Endodermal cell (in vitro differentiated cells): ENCODE data around the gene HNF1B. TPM values are rescaled to one million over a fixed set of nuclear protein-coding genes. Genes with fewer than 3 reads are reported as not detected.

Experiments
- DNase-seq: peaks from one replicate; pipeline ENCODE4 v3.0.0-alpha.2; 2017
- H3K27ac ChIP-seq: 2 replicates; pipeline ENCODE4 v1.5.1; 2013; ENCODE audit warnings: mild to moderate bottlenecking, low read depth, low read length, moderate library complexity
- H3K27me3 ChIP-seq: 2 replicates; pipeline ENCODE4 v1.6.1; 2013; ENCODE audit warnings: mild to moderate bottlenecking, low read length, moderate library complexity; ENCODE audit not compliant: insufficient read depth, control insufficient read depth, poor library complexity, severe bottlenecking
- H3K36me3 ChIP-seq: 2 replicates; pipeline ENCODE4 v1.7.0; 2013; ENCODE audit warnings: mild to moderate bottlenecking, low read length, moderate library complexity; ENCODE audit not compliant: control insufficient read depth, insufficient read depth
- H3K4me1 ChIP-seq: one replicate; pipeline ENCODE4 v1.7.0; 2013; ENCODE audit warnings: low read length; ENCODE audit not compliant: control insufficient read depth, insufficient read depth
- H3K4me3 ChIP-seq: 2 replicates; pipeline ENCODE4 v1.5.1; 2013; ENCODE audit warnings: mild to moderate bottlenecking, low read length, moderate library complexity
- H3K9ac ChIP-seq: 2 replicates; pipeline ENCODE4 v1.6.1; 2013; ENCODE audit warnings: mild to moderate bottlenecking, low read length, moderate library complexity; ENCODE audit not compliant: poor library complexity, severe bottlenecking; ENCODE audit errors: extremely low read depth
- H3K9me3 ChIP-seq: 2 replicates; pipeline ENCODE4 v1.6.1; 2013; ENCODE audit warnings: mild to moderate bottlenecking, low read length, moderate library complexity; ENCODE audit not compliant: control insufficient read depth
- H3K27ac Mint-ChIP-seq: 2 replicates; pipeline ENCODE4 v1.8.0; 2020; ENCODE audit warnings: mixed read lengths
- H3K27me3 Mint-ChIP-seq: 2 replicates; pipeline ENCODE4 v1.8.0; 2021; ENCODE audit warnings: mild to moderate bottlenecking, mixed read lengths; ENCODE audit not compliant: insufficient read depth
- H3K36me3 Mint-ChIP-seq: 2 replicates; pipeline ENCODE4 v1.8.0; 2020; ENCODE audit warnings: low read depth, mixed read lengths
- H3K4me1 Mint-ChIP-seq: 2 replicates; pipeline ENCODE4 v1.8.0; 2020; ENCODE audit warnings: mixed read lengths
- H3K4me3 Mint-ChIP-seq: 2 replicates; pipeline ENCODE4 v1.8.0; 2020; ENCODE audit warnings: mild to moderate bottlenecking, moderate library complexity, mixed read lengths
- H3K9me3 Mint-ChIP-seq: 2 replicates; pipeline ENCODE4 v1.8.0; 2020; ENCODE audit warnings: mild to moderate bottlenecking, mixed read lengths
- WGBS, 2 experiments: methylation state at CpG; one replicate each; pipeline versions ENCODE4 v1.1.5 to v1.1.7; 2013; ENCODE audit warnings: missing lambda C conversion rate in 2 of 2, mixed read lengths in 1 of 2; ENCODE audit not compliant: insufficient coverage in 1 of 2, insufficient read length in 1 of 2; 5-methylcytosine and 5-hydroxymethylcytosine counted together
- total RNA-seq, 2 donors: library from RNA; stranded (reverse); fragmentation: NEBNext Ultra II Directional in 1 of 2; extraction: Animal tissue kit (Norgen Biotek cat#: 25700) in 1 of 2; gene quantifications; 2 replicates in 1 of 2; 3 replicates in 1 of 2; pipeline ENCODE4 v1.2.1, GENCODE V29; 2021
- TF ChIP-seq, protein P1 (sequence below): fragments of 200-600 bp; sonication (generic); conservative IDR thresholded peaks from 2 replicates; pipeline ENCODE4 v1.5.0; 2021; ENCODE audit warnings: antibody characterized with exemption, mild to moderate bottlenecking

The HNF1B gene
- total RNA-seq, 2 donors from 2014 or later = 39.7 to 42.7 TPM

DNA sequence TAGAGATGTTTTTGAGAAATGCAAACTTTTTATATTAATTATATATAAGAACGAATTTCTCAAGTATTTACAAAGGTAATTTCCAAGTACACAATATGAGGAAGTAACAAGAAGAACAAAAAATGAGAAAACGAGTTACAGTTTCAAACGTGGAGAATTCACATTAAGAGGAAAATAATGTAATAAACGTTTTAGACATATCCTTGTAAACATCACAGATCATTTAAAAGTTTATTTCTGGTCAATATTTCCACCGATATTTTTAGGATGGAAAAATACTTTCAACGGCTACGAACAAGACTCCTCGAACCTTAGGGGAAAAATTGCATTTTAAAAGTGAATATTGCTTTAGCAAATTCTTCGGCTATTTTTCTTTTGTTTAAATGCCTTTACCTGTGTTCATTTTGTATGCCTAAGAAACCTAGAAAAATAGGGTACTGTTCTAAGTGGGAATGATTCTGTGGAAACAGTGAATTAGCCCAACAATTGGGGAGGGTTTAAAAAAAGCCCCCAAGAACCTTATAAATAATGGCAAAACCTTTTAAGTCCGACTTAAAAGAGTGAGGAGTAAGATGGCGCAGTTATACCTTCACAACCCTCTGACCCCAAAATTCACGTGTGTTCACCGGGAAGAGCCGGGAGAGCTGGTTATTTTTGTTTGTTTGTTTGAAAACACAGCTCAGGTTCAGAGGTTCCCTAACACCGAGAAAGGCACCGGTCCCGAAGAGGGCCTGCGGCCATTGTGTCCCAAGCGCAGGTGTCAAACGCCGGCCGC, 3.3 kb downstream of the HNF1B start:
- Mint-ChIP-seq H3K27ac (no peak overlapping the region), H3K9me3 (no peaks in the 10 kb centered on the region)

DNA sequence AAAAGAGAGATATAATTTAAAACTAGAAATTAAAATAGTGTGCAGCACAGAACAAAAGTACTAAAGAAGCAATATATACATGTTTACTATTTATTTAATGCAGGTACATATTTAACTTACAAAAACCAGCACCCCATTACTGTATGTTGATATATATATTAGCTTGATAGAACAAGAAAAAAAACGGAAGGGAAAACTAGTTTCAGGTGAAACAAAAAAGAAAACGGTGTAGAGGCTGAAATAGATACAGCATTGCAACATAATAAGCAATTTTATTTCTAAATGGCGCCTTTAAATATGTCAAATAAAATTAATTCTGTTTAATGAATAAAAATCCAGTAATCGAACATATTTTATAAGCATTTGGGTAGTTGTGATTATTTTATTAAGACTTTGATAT, 3.9 kb downstream of the HNF1B start:
- WGBS, 2 experiments = no CpG with 5 or more reads among the region's 4 CpGs
- H3K27me3 ChIP-seq = peaks cover 42% of the 10 kb centered on the region
- peak overlapping the region; percentile 89 for H3K4me3 Mint-ChIP-seq
- peaks cover 6% of the 10 kb centered on the region for H3K4me1 ChIP-seq
- peaks cover 86% of the 10 kb centered on the region for H3K27me3 Mint-ChIP-seq
- H3K36me3 Mint-ChIP-seq = peaks cover 38% of the 10 kb centered on the region
- no peak overlapping the region for H3K27ac ChIP-seq
- H3K9me3 Mint-ChIP-seq = no peaks in the 10 kb centered on the region
- DNase-seq = no peak
- TF ChIP-seq, protein P1, sequence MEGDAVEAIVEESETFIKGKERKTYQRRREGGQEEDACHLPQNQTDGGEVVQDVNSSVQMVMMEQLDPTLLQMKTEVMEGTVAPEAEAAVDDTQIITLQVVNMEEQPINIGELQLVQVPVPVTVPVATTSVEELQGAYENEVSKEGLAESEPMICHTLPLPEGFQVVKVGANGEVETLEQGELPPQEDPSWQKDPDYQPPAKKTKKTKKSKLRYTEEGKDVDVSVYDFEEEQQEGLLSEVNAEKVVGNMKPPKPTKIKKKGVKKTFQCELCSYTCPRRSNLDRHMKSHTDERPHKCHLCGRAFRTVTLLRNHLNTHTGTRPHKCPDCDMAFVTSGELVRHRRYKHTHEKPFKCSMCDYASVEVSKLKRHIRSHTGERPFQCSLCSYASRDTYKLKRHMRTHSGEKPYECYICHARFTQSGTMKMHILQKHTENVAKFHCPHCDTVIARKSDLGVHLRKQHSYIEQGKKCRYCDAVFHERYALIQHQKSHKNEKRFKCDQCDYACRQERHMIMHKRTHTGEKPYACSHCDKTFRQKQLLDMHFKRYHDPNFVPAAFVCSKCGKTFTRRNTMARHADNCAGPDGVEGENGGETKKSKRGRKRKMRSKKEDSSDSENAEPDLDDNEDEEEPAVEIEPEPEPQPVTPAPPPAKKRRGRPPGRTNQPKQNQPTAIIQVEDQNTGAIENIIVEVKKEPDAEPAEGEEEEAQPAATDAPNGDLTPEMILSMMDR = no peak
- H3K9me3 ChIP-seq = no peaks in the 10 kb centered on the region
- no peak overlapping the region for H3K27ac Mint-ChIP-seq
- peak overlapping the region; percentile 91 for H3K4me3 ChIP-seq
- H3K9ac ChIP-seq = no peak overlapping the region
- H3K4me1 Mint-ChIP-seq = peaks cover 23% of the 10 kb centered on the region
- peaks cover 32% of the 10 kb centered on the region for H3K36me3 ChIP-seq

More for the DNA sequence above, 3.3 kb downstream of the HNF1B start:
- Histone ChIP-seq H3K36me3 (peaks cover 26% of the 10 kb centered on the region), H3K27ac (no peak overlapping the region), H3K9me3 (no peaks in the 10 kb centered on the region), H3K4me3 (peak overlapping the region; percentile 91), H3K27me3 (peaks cover 48% of the 10 kb centered on the region), H3K9ac (peak overlapping the region; percentile 66), H3K4me1 (peaks cover 6% of the 10 kb centered on the region)
- Mint-ChIP-seq H3K4me3 (peak overlapping the region; percentile 89), H3K36me3 (peaks cover 32% of the 10 kb centered on the region), H3K27me3 (peaks cover 87% of the 10 kb centered on the region), H3K4me1 (peaks cover 29% of the 10 kb centered on the region)
- WGBS, 2 experiments = 13 to 59% methylated on average over 4 to 17 of the region's 22 CpGs
- TF ChIP-seq, protein P1 = no peak
- DNase-seq = no peak

DNA sequence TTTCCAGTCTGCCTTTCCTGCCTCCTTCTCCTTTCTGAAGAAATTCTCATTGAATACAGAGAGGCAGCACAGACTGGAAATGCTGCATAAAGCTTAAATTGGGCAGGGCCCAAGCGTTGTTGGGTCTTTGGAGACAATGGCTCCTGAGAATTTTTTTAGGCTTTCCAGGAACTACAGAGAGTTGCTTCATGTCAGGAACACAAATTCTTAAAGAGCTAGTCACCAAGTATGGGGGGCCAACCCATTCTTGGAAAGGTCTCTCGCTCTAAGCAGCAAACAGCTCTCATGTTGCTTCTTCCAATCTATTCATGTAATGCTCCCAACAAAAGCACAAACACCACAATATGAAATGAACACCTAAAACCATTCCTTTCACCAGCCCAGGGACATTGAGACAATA, 6.9 kb downstream of the HNF1B start:
- no peaks in the 10 kb centered on the region for H3K9me3 ChIP-seq
- H3K27me3 Mint-ChIP-seq = peaks cover 67% of the 10 kb centered on the region

More for the DNA sequence above, 6.9 kb downstream of the HNF1B start:
- Mint-ChIP-seq H3K4me3 (no peak overlapping the region), H3K9me3 (no peaks in the 10 kb centered on the region), H3K4me1 (peaks cover 22% of the 10 kb centered on the region), H3K36me3 (peaks cover 61% of the 10 kb centered on the region), H3K27ac (peak overlapping the region; percentile 6)
- Histone ChIP-seq H3K36me3 (peaks cover 59% of the 10 kb centered on the region), H3K27ac (no peak overlapping the region), H3K4me3 (peak overlapping the region; percentile 35), H3K9ac (no peak overlapping the region), H3K27me3 (peaks cover 34% of the 10 kb centered on the region), H3K4me1 (peaks cover 6% of the 10 kb centered on the region)
- TF ChIP-seq, protein P1 = no peak
- 66 to 75% methylated on average over 2 of the region's 2 CpGs for WGBS, 2 experiments
- no peak for DNase-seq
